Measurements from ENCODE around the gene SAMD9L.
"Not testable (repeated sequence)": the region's sequence is repeated elsewhere in the genome, so short reads cannot be mapped to it uniquely, and the experiment has no call there.

Gene SAMD9L

GRCh38 chr7:93133005-93133404, 15.2 kb downstream of the SAMD9L start:
- no peak for DNase-seq (ENCODE audit: low read depth)
- TF ChIP-seq CTCF (conservative IDR thresholded peaks at IDR 0.05; ENCODE audit: low read depth, low read length): no peak
- no peak overlapping the region for H3K4me3 ChIP-seq (ENCODE audit: low read length)

GRCh38 chr7:93132216-93132615, 16.0 kb downstream of the SAMD9L start:
- no peak for TF ChIP-seq CTCF (conservative IDR thresholded peaks at IDR 0.05; ENCODE audit: low read depth, low read length)
- DNase-seq (ENCODE audit: low read depth): no peak
- H3K4me3 ChIP-seq (ENCODE audit: low read length): no peak overlapping the region

- not testable (repeated sequence) for DNase-seq (ENCODE audit: low read depth); H3K4me3 ChIP-seq (ENCODE audit: low read length)
Observed at GRCh38 chr7:93126954-93127353, 21.2 kb downstream of the SAMD9L start.

GRCh38 chr7:93123532-93123931, 24.7 kb downstream of the SAMD9L start:
- H3K4me3 ChIP-seq (ENCODE audit: low read length); DNase-seq (ENCODE audit: low read depth): not testable (repeated sequence)

- no peak overlapping the region for H3K4me3 ChIP-seq (ENCODE audit: low read length)
- no peak for TF ChIP-seq CTCF (conservative IDR thresholded peaks at IDR 0.05; ENCODE audit: low read depth, low read length)
- DNase-seq (ENCODE audit: low read depth): no peak
Observed at GRCh38 chr7:93120592-93121549, 27.3 kb downstream of the SAMD9L start.

- no peak for TF ChIP-seq CTCF (conservative IDR thresholded peaks at IDR 0.05; ENCODE audit: low read depth, low read length)
- H3K4me3 ChIP-seq (ENCODE audit: low read length): no peak overlapping the region
- DNase-seq (ENCODE audit: low read depth): no peak
Observed at GRCh38 chr7:93119191-93119905, 28.8 kb downstream of the SAMD9L start.

- no peak within 1 kb of the TSS for H3K4me3 ChIP-seq (ENCODE audit: low read length)
- DNase-seq (ENCODE audit: low read depth): no peak
- TF ChIP-seq CTCF (conservative IDR thresholded peaks at IDR 0.05; ENCODE audit: low read depth, low read length): no peak
Observed at GRCh38 chr7:93117852-93118530, 30.2 kb downstream of the SAMD9L start, which contains the start of gene SAMD9. Gene SAMD9, minus strand, starts transcription at chr7:93117979. Its CDS starts 11,882 bp downstream, at chr7:93106097.
